IPS-11a (cell line): ENCODE data around the gene ABCA5.
A peak's percentile ranks its signal among the peaks of the same experiment; 100 is the strongest.
"Not testable (repeated sequence)": the region's sequence is repeated elsewhere in the genome, so short reads cannot be mapped to it uniquely, and the experiment has no call there.

Experiments
- H3K4me3 ChIP-seq: one replicate; pipeline ENCODE4 v1.5.1; 2013; ENCODE audit warnings: low read depth, low read length, control low read depth

ABCA5 gene

DNA sequence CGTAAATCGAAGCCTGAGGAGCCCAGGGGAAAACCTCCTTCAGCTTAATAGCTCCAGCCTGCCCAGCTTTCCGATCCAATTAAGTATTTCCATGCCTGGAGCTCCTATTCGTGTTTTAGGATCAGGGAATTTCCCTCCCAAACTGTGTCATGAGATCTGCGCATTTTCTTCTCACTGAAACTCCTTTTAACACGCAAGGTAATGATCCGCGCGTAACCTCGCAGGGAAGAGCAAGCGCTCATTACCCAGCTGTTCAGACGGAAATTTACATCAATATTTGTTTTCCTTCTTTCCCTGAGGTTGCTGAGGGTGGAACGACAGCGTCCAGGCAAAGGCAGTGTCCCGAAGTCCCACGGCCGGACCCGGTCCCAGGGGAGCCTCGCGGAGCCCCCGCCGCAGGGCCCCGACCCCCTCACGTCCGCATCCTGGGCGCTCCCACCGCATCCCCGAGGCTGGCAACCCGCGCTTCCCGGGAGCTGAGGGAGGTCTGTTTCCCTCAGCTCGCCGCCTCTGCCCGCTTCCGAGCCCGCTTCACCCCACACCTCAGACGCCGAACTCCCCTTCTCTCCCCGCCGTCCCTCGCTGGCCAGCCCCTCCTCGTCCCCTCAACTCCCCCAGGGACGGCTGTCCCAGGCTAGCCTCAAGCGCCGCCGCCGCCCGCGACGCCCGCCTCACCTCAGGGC, 415 bp downstream of the ABCA5 start:
- peak overlapping the region; percentile 86 for H3K4me3 ChIP-seq

DNA sequence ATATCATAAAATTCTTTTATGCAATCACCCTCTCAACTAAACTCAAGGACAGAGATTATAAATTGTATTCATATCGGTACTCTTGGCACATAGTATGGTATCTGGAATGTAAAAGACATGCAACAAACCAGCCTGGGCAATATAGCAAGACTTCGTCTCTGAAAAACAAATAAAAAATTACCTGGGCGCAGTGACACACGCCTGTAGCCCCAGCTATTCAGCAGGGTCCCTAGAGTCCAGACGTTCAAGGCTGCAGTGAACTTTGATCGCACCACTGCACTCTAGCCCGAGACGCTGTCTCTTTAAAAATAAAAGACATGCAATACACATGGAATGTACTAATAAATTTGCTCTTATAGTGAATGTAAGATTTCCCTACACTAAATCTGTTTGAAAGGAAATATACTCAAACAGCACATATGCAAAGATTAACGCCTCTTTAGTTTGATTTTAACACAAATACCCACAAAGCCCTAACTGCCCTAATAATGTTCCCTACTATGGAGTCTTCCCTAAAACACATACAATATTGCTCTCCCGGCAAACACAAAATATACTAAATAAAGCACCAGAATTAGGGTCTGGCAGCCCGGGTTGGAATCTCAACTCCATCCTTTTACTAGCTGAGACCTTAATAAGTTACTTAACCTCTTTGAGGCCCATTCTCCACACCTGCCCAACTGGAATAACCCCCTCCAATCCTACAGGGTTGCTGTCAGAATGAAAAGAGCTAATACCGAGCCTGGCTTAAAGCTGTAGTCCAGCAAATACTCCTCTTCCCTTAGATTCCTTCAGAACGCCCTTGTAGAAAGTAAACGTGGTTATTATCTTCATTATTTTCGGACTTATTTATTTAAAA, 1.2 kb downstream of the ABCA5 start:
- H3K4me3 ChIP-seq: peak overlapping the region; percentile 86

GRCh38 chr17:69323806-69324205, 3.1 kb downstream of the ABCA5 start:
- no peak overlapping the region for H3K4me3 ChIP-seq

GRCh38 chr17:69320908-69321238, 6.1 kb downstream of the ABCA5 start:
- no peak overlapping the region for H3K4me3 ChIP-seq

GRCh38 chr17:69320210-69320907, 6.6 kb downstream of the ABCA5 start:
- H3K4me3 ChIP-seq: no peak overlapping the region

DNA sequence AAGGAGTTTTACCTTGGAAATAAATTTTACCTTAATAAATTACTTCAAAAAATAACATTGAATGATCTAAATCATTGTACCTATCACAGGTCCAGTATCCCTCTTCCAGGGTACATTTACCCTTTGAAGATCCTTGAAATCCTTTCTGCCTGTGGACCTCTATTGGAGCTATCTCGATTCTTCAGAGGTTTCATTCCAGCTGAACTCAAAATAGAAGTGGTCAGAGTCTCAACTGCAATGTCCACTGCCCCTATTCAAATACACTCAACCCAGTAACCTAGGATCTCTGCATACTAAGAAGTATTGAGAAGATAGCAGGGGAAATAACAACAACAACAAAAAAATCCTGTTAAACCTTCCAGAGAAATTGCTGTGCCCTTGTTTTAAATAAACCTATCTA, 9.3 kb downstream of the ABCA5 start:
- H3K4me3 ChIP-seq: no peak overlapping the region

DNA sequence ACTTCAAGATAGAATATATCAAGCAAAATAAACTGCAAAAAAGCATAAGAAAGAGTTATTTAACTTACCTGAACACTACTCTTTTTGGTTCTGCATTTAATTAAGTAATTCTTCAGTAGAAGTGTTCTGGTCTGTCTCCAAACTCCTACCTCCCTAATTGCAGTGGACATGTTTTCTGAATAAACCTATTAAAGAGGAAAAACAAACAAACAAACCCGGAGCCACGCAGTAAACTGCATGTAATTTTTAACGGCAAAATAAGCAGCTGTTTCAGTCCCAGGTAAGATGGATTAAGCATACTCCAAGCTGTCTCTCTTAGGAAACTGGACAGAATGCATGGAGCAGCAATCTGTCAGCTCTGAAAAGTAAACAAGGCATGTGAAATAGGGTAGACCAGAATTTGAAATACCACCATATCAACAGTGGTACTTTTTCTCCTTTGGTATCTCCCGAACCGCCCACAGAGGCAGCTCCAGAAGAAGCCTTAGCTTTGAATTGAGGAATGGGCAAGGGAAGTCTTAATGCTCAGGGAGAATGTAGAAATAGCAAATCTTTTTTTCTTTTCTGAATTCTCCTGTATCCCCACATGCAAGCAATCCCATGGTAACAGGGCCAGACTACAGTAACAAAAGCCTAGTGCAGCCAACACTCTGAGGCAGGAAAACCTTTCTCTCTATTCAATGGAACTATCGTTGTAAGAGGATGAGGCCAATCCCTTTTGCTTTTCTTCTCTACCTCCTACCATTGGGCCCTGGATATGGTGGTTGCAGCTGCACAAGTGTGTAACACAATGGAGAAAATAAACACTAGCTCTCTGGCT, 12.5 kb downstream of the ABCA5 start:
- H3K4me3 ChIP-seq: no peak overlapping the region

- no peak overlapping the region for H3K4me3 ChIP-seq
These were observed 21.8 kb downstream of the ABCA5 start for GRCh38 chr17:69305177-69305576.

- no peak overlapping the region for H3K4me3 ChIP-seq
These were observed 24.3 kb downstream of the ABCA5 start for GRCh38 chr17:69302682-69303081.

GRCh38 chr17:69300222-69300621, 26.7 kb downstream of the ABCA5 start:
- H3K4me3 ChIP-seq: no peak overlapping the region

GRCh38 chr17:69298120-69298722, 28.7 kb downstream of the ABCA5 start:
- H3K4me3 ChIP-seq: not testable (repeated sequence)

DNA sequence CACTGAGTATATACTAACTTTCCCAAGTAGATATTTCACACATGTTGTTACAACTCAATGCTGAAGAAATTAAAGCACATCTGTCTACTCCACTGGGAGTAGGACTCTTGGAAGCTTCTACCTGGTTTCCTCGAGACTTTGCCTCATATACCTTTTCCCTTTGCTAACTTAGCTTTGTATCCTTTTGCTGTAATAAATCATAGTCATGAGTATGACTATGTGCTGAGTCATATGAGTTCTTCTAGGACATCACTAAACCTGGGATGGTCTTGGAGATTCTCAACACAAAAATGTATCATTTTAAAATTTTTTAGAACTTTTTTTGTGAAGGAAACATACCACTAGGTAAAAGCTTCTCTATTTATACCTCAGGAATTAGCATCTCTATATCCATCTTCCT, 39.8 kb downstream of the ABCA5 start:
- H3K4me3 ChIP-seq: no peak overlapping the region

GRCh38 chr17:69286257-69286656, 40.7 kb downstream of the ABCA5 start:
- H3K4me3 ChIP-seq: no peak overlapping the region

GRCh38 chr17:69284646-69285045, 42.3 kb downstream of the ABCA5 start:
- no peak overlapping the region for H3K4me3 ChIP-seq

DNA sequence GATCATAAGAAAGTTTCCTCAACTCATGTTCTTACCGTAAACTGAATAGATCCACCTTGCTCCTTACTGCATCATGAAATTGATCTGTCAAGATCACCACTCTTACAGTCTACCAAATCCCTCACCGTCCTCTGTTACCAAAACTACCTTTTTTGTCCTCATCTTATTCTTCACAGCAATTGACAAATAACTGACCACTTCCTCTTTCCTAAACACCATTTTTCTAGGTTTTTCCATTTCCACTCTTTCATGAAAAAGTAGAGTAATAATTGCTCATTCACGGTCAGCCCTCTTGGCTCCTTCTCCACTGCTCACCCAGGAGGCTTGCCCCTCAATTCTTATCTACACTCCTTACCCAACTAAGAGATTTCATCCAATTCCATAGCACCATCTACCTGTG, 44.9 kb downstream of the ABCA5 start:
- H3K4me3 ChIP-seq: no peak overlapping the region

- H3K4me3 ChIP-seq: not testable (repeated sequence)
These were observed 50.7 kb downstream of the ABCA5 start for GRCh38 chr17:69276279-69276678.

DNA sequence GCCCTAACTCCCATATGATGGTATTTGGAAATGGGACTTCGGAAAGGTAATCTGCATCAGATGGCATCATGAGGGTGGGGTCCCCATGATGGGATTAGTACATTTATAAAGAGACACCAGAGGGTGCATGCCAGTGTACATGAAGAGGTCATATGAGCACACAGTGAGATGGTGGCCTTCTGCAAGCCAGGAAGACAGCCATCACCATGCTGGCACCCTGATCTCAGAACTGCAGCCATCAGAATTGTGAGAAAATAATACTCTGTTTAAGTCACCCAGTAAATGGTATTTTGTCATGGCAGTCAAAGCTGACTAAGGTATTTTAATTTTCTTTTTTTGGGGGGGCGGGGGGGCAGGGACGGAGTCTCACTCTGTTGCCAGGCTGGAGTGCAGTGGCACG, 51.2 kb downstream of the ABCA5 start:
- no peak overlapping the region for H3K4me3 ChIP-seq

DNA sequence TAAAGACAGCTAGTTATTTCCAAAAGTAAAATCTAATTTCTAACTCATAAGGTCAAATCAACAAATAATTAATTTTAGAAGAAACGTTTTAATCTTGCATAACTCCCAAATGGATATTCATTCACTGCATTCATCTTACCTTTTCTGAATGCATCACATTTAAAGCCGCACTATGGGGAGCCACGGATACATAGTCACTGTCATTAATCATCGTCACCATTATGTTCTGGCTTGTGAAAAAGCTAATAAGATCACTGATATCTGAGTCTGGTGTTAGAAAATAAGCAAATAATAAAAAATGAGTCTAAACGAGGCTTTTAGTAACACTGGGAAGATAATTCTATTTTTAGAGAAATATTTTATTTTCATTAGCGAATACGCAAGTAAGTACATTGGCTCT, 55.9 kb downstream of the ABCA5 start:
- no peak overlapping the region for H3K4me3 ChIP-seq

DNA sequence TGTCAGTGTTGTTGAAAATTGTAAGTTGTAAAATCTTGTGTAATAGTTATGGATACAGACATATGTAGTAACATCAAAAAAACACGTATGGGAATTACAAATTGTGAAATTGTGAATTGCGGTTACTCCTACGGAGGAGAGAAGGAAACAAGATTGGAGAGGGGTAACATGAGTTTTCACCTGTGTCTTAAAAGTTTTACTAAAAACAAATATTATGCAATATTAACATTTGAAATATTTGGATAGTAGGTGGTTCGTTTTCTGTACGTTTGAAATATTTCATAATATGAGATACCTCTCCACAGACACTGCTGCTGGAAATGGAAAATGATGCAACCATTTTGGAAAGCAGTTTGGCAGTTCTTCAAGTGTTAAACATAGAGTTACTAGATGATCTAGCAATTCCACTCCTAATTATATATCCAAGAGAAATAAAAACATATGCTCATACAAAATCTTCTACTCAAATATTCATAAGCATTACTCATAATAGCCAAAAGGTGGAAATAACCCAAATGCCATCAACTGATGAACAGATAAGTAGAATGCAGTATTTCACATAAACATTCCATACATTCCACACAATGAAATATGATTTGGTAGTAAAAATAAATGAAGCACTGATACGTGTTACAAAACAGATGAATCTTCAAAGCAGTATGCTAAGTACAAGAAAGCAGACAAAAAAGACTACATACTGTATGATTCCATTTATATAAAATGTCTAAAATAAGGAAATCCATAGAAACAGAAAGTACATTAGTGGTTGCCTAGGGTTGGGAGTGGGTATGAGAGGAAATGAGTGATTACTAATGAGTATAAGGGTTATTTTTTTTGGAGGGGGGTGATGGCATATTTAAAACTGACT, 57.6 kb downstream of the ABCA5 start:
- H3K4me3 ChIP-seq: no peak overlapping the region

DNA sequence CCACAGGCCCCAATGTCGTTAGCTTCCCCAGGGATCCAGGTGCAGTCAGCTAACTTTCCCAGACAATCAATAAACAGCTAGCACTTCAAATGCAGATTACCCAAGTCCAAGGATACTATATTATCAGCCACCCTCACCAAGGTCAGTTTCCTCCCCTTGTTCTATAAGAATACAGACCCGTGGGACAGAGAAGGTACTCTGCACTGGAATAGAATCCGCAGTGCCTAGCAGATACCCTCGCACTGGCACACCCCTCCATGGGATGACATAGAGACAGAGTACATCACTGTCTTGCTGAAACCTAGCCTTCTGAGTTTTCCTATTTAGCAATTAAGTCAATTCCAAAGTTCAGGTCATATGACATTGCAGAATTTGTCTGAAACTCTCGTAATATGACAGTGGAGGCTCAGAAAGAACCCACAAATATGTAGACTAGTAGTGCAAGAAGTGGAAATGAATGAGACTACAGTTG, 58.4 kb downstream of the ABCA5 start:
- H3K4me3 ChIP-seq: no peak overlapping the region
